Natural killer cell (primary cell): ENCODE results near the gene LRP3. TPM values are rescaled to one million over a fixed set of nuclear protein-coding genes. Genes with fewer than 3 reads are reported as not detected.

ENCODE experiments used
- ATAC-seq, 3 donors: fragments of 150-1000 bp in 2 of 3; fragments of 200-7000 bp in 1 of 3; cut with Tn5 transposase; 1 replicate in 1 of 3; 2 replicates in 2 of 3; pipeline ENCODE4 v1.10.0; 2021; ENCODE audit warnings: mild to moderate bottlenecking in 2 of 3, moderate library complexity in 2 of 3
- DNase-seq, 2 donors: peaks; one replicate each; pipeline versions ENCODE4 v3.0.0 to v3.0.0-alpha.2; 2013 to 2021; ENCODE audit warnings: mixed read lengths in 1 of 2
- H3K27ac ChIP-seq: one replicate; pipeline ENCODE4 v1.5.1; 2013; ENCODE audit warnings: mild to moderate bottlenecking, low read length
- H3K27me3 ChIP-seq: one replicate; pipeline ENCODE4 v1.6.1; 2013; ENCODE audit warnings: low read length; ENCODE audit not compliant: control insufficient read depth, insufficient read depth
- H3K36me3 ChIP-seq: one replicate; pipeline ENCODE4 v1.6.1; 2013; ENCODE audit warnings: low read length; ENCODE audit not compliant: control insufficient read depth, insufficient read depth
- H3K4me1 ChIP-seq: one replicate; pipeline ENCODE4 v1.6.1; 2013; ENCODE audit warnings: low read length; ENCODE audit not compliant: control insufficient read depth, insufficient read depth
- H3K4me3 ChIP-seq: one replicate; pipeline ENCODE4 v1.5.1; 2013; ENCODE audit warnings: low read length
- H3K9me3 ChIP-seq: one replicate; pipeline ENCODE4 v1.6.1; 2013; ENCODE audit warnings: low read length; ENCODE audit not compliant: control insufficient read depth, insufficient read depth
- H3K27ac Mint-ChIP-seq, 2 donors: one replicate each; pipeline ENCODE4 v1.8.0; 2022; ENCODE audit warnings: mild to moderate bottlenecking in 2 of 2, mixed read lengths in 2 of 2, moderate library complexity in 1 of 2
- H3K27me3 Mint-ChIP-seq, 2 donors: one replicate each; pipeline ENCODE4 v1.8.0; 2022; ENCODE audit warnings: low read depth in 2 of 2, mixed read lengths in 2 of 2
- H3K36me3 Mint-ChIP-seq: one replicate; pipeline ENCODE4 v1.8.0; 2022; ENCODE audit warnings: mixed read lengths
- H3K4me1 Mint-ChIP-seq, 2 donors: one replicate each; pipeline ENCODE4 v1.8.0; 2022; ENCODE audit warnings: mixed read lengths in 2 of 2
- H3K4me3 Mint-ChIP-seq: one replicate; pipeline ENCODE4 v1.8.0; 2022; ENCODE audit warnings: mild to moderate bottlenecking, moderate library complexity, mixed read lengths
- H3K9me3 Mint-ChIP-seq, 2 donors: one replicate each; pipeline ENCODE4 v1.8.0; 2022; ENCODE audit warnings: mixed read lengths in 2 of 2
- WGBS: methylation state at CpG from one replicate; pipeline ENCODE4 v1.1.7; 2013; ENCODE audit warnings: missing lambda C conversion rate; ENCODE audit not compliant: insufficient coverage; 5-methylcytosine and 5-hydroxymethylcytosine counted together
- intact Hi-C: fragments of 100-400 bp; cut with micrococcal nuclease; formaldehyde crosslinking; loops from one replicate; pipeline ENCODE4 v1.14.2; 2022
- total RNA-seq, 4 donors: library from RNA; stranded (reverse); fragments of 120-200 nt in 1 of 4; gene quantifications; one replicate each; pipeline versions ENCODE4 v1.2.3 to v1.2.4, GENCODE V29; 2013 to 2022
- TF ChIP-seq, protein P1 (sequence below): fragments of 200-600 bp; IDR thresholded peaks from one replicate; pipeline ENCODE4 v1.8.0; 2022; ENCODE audit warnings: antibody characterized with exemption

Gene LRP3
- total RNA-seq, 3 donors from 2014 or later (not counting 1 experiment from before 2014, with no cell fraction given) = 0.33 to 0.38 TPM; not detected in 1

DNA sequence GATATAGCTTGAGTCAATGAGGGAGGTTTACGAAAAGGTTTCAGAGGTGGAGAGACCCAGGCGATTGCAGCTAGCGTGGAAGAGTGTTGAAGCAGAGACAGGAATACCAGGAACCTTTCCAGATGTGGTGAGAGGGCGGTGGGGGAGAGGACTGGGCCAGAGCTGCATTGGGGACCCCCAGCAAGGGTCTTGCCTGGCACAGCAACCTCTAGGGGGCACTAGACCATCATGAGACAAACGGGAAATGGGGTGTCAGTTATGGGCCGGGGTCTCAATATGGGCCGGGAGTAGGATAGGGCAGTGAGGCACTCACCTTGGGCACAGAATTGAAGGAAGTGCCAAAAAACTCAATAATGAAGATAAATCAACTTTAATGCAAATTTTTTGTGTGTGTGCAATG lies 2.1 kb upstream of the LRP3 start:
- Mint-ChIP-seq H3K27me3 (peaks cover 37 to 44% of the 10 kb centered on the region in 2 donors), H3K4me1 (peaks cover 0 to under 1% of the 10 kb centered on the region in 2 donors), H3K36me3 (no peaks in the 10 kb centered on the region), H3K4me3 (no peak overlapping the region), H3K27ac (no peak overlapping the region), H3K9me3 (no peaks in the 10 kb centered on the region)
- H3K4me1 ChIP-seq = peaks cover 3% of the 10 kb centered on the region
- H3K27me3 ChIP-seq = peaks cover 9% of the 10 kb centered on the region
- WGBS = 81% methylated on average over 7 of the region's 7 CpGs
- DNase-seq (no peak), ATAC-seq (no peak)
- intact Hi-C loops = no loop called here
- H3K36me3 ChIP-seq = no peaks in the 10 kb centered on the region
- no peak overlapping the region for H3K4me3 ChIP-seq
- H3K9me3 ChIP-seq = no peaks in the 10 kb centered on the region
- no peak overlapping the region for H3K27ac ChIP-seq
- TF ChIP-seq, protein P1, sequence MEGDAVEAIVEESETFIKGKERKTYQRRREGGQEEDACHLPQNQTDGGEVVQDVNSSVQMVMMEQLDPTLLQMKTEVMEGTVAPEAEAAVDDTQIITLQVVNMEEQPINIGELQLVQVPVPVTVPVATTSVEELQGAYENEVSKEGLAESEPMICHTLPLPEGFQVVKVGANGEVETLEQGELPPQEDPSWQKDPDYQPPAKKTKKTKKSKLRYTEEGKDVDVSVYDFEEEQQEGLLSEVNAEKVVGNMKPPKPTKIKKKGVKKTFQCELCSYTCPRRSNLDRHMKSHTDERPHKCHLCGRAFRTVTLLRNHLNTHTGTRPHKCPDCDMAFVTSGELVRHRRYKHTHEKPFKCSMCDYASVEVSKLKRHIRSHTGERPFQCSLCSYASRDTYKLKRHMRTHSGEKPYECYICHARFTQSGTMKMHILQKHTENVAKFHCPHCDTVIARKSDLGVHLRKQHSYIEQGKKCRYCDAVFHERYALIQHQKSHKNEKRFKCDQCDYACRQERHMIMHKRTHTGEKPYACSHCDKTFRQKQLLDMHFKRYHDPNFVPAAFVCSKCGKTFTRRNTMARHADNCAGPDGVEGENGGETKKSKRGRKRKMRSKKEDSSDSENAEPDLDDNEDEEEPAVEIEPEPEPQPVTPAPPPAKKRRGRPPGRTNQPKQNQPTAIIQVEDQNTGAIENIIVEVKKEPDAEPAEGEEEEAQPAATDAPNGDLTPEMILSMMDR = no peak

DNA sequence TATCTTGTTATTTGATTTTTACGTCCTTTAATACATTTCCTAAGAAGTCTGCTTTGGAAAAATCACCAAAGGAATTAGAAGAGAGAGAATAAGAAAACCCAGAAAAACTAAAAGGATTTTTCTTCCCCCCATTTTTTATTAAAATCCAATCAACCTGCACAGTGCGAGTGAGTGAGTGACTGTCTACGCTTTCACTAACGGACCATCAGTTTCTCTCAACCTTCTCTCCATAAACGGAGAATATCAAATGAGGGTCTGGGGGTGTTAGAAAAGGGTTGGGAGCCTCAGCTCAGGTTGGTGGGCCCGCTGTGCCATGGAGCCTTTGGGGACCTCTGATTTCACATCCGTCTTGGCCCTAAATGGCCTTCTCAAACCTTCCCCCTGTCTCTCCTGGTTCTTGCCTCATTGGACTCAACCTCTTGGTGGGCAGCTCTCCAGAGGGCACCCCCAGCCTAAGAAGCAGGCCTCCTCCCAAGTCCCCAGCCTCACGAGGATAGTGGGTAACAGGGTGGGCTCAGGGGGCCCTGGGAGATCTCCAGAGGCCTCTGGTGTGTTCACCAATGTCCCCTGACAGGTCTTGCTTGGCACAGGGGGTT lies 763 bp upstream of the LRP3 start:
- H3K27me3 ChIP-seq = peaks cover 9% of the 10 kb centered on the region
- no peak overlapping the region for H3K27ac ChIP-seq
- H3K4me3 ChIP-seq = no peak overlapping the region
- no peaks in the 10 kb centered on the region for H3K36me3 ChIP-seq
- intact Hi-C loops = no loop called here
- H3K27ac Mint-ChIP-seq = no peak overlapping the region
- H3K36me3 Mint-ChIP-seq = no peaks in the 10 kb centered on the region
- H3K4me1 Mint-ChIP-seq = no peaks in the 10 kb centered on the region
- peak overlapping the region; percentile 64 for H3K4me3 Mint-ChIP-seq
- no peaks in the 10 kb centered on the region for H3K4me1 ChIP-seq
- ATAC-seq (no peak), DNase-seq (no peak)
- H3K27me3 Mint-ChIP-seq = peaks cover 37 to 45% of the 10 kb centered on the region in 2 donors
- TF ChIP-seq, protein P1 = no peak
- 84% methylated on average over 4 of the region's 8 CpGs for WGBS
- H3K9me3 Mint-ChIP-seq = no peaks in the 10 kb centered on the region
- H3K9me3 ChIP-seq = no peaks in the 10 kb centered on the region

DNA sequence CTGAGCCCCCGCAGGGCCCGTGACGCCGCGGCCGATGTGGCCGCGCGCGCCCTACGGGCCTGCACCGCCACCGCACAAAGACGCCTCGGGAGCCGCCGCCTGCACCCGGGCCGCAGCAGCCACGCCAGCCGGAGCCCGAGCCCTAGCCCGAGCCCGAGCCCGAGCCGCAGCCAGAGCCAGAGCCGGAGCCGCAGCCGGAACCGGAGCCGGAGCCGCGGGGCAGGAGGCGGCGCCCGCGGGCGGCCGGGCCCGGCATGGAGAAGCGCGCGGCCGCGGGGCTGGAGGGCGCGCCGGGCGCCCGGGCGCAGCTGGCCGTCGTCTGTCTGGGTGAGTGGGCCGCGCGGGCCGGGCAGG lies 379 bp downstream of the LRP3 start:
- DNase-seq (no peak), ATAC-seq (peak in 2 of 3 donors; percentile 20 to 28)
- no peak overlapping the region for H3K27ac ChIP-seq
- H3K4me1 ChIP-seq = no peaks in the 10 kb centered on the region
- H3K27ac Mint-ChIP-seq = no peak overlapping the region
- H3K9me3 ChIP-seq = no peaks in the 10 kb centered on the region
- under 1% methylated on average over 57 of the region's 57 CpGs for WGBS
- H3K27me3 ChIP-seq = peaks cover 9% of the 10 kb centered on the region
- no peaks in the 10 kb centered on the region for H3K36me3 ChIP-seq
- intact Hi-C loops = no loop called here
- H3K27me3 Mint-ChIP-seq = peaks cover 37 to 42% of the 10 kb centered on the region in 2 donors
- H3K4me3 Mint-ChIP-seq = no peak overlapping the region
- no peaks in the 10 kb centered on the region for H3K9me3 Mint-ChIP-seq
- TF ChIP-seq, protein P1 = no peak
- H3K36me3 Mint-ChIP-seq = no peaks in the 10 kb centered on the region
- no peaks in the 10 kb centered on the region for H3K4me1 Mint-ChIP-seq
- no peak overlapping the region for H3K4me3 ChIP-seq
